ENCODE data around the gene KDM2A.

The KDM2A gene

DNA sequence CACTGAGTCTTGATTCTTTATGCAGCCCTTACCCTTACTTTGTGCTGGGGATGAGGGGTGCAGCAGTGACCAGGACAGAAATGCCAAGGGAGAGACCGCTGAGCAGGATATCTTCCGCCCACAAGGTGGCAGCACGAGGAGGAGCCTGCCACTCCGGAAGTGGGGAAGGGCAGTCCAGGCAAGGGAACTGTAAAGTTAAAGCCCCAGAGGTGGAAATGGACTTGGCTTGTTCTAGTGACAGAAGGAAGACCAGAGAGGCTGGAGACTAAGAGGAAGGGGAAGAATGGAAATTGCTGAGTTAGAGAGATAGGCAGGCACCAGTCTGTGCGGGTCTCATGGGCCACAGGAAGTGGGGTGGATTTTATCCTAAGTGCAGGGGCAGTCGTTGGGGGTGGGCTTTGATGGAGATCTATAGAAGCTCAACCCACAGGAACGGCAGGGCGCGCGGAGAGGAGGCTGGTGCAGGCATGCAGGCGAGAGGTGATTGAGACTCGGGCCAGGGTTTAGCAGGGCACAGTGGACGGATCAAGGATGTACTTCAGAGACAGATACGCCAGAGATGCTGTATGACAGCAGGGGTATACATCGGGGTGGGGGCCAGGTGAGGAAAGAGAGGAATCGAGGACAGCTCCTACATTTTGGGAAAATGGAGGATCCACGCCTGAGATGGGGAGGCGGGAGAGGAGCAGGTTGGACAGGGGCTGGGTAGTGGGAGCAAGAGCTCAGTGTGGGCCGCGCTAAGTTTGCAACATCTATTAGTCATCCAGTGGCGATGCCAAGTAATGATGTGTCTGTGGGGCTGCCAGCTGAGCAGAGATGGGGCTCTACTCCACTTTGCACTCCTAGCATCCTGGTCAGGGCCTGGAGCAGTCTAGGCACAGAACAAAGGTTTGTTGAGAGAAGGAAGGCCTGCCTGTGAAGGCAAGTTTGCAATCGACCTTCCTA is 143.9 kb downstream of the KDM2A start:
- TF ChIP-seq POLR2A (IDR thresholded peaks at IDR 0.05; ENCODE audit: extremely low read depth, insufficient read length): no peak
- TF ChIP-seq, protein P1, sequence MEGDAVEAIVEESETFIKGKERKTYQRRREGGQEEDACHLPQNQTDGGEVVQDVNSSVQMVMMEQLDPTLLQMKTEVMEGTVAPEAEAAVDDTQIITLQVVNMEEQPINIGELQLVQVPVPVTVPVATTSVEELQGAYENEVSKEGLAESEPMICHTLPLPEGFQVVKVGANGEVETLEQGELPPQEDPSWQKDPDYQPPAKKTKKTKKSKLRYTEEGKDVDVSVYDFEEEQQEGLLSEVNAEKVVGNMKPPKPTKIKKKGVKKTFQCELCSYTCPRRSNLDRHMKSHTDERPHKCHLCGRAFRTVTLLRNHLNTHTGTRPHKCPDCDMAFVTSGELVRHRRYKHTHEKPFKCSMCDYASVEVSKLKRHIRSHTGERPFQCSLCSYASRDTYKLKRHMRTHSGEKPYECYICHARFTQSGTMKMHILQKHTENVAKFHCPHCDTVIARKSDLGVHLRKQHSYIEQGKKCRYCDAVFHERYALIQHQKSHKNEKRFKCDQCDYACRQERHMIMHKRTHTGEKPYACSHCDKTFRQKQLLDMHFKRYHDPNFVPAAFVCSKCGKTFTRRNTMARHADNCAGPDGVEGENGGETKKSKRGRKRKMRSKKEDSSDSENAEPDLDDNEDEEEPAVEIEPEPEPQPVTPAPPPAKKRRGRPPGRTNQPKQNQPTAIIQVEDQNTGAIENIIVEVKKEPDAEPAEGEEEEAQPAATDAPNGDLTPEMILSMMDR (IDR thresholded peaks at IDR 0.05; ENCODE audit: low read depth, low read length): peak; percentile 91
- TF ChIP-seq, protein P2, sequence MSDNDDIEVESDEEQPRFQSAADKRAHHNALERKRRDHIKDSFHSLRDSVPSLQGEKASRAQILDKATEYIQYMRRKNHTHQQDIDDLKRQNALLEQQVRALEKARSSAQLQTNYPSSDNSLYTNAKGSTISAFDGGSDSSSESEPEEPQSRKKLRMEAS (IDR thresholded peaks at IDR 0.05; ENCODE audit: low read depth, low read length): 0 out of 2 replicates have a peak, but pooled peaks have one; percentile 9
- TF ChIP-seq MYC (IDR thresholded peaks at IDR 0.05; ENCODE audit: low read depth, low read length): no peak
- no peak overlapping the region for H3K4me3 ChIP-seq (ENCODE audit: low read depth, low read length)
- DNase-seq (ENCODE audit: low read depth): peak; percentile 92

DNA sequence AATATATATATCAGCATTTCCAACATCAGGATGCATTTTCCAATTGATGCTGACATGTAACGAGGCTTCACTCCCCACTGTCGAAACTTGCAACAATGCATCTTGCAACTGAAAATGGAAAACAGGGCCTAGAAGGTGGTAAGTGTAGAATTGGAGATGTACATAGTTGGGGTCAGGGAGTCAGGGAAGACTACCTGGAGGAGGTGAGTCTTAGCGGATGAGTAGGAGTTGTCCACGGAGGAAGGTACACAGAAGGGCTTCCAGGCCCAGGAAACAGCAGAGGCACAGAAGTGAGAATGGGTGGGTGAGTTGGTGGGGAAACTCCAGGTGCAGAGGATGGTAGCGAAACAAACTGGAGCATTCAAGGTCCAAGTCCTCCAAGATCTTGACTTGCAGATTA is 145.2 kb downstream of the KDM2A start:
- no peak overlapping the region for H3K4me3 ChIP-seq (ENCODE audit: low read depth, low read length)
- no peak for DNase-seq (ENCODE audit: low read depth)
- no peak for TF ChIP-seq POLR2A (IDR thresholded peaks at IDR 0.05; ENCODE audit: extremely low read depth, insufficient read length)
- TF ChIP-seq, protein P1 (IDR thresholded peaks at IDR 0.05; ENCODE audit: low read depth, low read length): no peak
- TF ChIP-seq, protein P2 (IDR thresholded peaks at IDR 0.05; ENCODE audit: low read depth, low read length): no peak
- TF ChIP-seq MYC (IDR thresholded peaks at IDR 0.05; ENCODE audit: low read depth, low read length): no peak

DNA sequence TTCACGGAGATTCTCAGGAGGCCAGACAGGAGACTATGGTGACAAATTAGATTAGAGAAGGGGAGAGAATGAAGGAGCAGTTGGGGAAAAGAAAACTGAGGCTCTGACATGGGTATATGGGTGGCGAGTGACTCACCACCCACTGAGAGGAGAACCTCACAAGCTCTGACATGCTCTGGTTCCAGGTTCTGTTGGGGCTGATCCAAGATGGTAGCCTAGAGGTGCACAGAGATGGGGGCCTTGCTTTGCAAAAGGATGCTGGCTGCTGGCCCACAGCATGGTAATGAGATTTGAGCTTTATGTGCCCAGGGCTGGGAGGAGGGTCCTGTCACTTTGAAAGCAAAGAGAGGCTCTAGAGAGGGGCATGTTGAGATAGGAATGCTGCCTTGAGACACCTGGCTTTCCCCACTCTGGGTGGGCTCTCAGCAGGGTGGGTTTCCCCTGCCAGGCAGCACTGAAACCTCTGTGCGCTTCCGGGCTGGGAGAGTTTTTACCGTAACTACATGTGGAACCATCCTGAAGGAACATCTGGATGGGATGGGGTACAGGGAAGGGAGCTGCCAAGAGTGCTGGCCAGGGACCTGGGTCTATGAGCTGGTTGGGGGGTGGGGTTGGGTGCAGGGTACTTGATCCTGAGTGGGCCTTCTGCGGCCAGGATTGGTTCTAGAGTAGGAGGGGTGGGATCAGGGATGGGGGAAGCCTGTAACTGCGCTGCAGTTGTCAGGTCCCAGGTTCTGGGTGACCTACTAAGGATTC is 146.0 kb downstream of the KDM2A start:
- H3K4me3 ChIP-seq (ENCODE audit: low read depth, low read length): no peak overlapping the region
- TF ChIP-seq MYC (IDR thresholded peaks at IDR 0.05; ENCODE audit: low read depth, low read length): no peak
- TF ChIP-seq POLR2A (IDR thresholded peaks at IDR 0.05; ENCODE audit: extremely low read depth, insufficient read length): no peak
- TF ChIP-seq, protein P2 (IDR thresholded peaks at IDR 0.05; ENCODE audit: low read depth, low read length): no peak
- TF ChIP-seq, protein P1 (IDR thresholded peaks at IDR 0.05; ENCODE audit: low read depth, low read length): no peak
- DNase-seq (ENCODE audit: low read depth): no peak

DNA sequence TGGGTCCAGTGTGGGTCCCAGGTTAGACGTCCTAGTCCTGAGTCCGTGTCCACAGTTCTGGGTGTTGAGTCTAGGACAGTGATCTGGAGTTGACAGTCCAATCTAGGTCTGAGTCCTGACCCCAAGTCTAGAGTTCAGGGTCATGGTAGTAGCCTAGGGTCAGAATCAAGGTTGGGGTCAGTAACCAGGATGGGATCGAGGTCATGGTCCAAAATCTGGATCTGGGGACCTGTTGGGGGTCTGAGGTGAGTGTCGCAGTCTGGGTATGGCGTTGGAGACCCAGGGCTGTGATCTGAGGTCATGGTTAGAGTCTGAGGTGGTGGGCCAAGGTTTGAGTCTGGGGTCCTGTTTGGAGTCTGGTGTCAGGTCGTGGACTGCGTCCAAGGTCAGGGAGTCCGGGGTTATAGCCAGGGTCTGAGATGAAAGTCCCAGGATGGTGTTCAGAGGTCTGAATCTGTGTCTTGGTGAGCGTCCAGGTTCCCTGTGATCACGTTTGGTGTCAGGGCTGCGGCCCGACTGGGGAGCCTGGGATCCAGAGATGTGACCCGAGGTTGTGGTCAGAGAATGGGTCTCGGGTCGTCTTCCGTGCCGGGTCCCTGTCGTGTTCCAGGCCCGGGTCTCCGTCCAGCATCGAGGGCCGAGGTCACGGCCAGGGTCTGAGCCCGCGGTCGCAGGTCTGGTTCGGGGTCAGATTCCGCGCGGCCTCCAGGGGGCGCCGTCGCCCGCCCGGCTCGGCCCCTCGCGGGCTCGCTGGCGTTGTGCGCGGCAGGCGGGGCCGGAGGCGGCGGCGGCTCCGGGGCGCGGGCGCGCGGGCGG is 146.8 kb downstream of the KDM2A start:
- TF ChIP-seq, protein P1 (IDR thresholded peaks at IDR 0.05; ENCODE audit: low read depth, low read length): peak; percentile 42
- no peak; the same call in 1 of the 2 replicates for TF ChIP-seq MYC (IDR thresholded peaks at IDR 0.05; ENCODE audit: low read depth, low read length)
- H3K4me3 ChIP-seq (ENCODE audit: low read depth, low read length): peak overlapping the region; percentile 23
- DNase-seq (ENCODE audit: low read depth): peak; percentile 79

DNA sequence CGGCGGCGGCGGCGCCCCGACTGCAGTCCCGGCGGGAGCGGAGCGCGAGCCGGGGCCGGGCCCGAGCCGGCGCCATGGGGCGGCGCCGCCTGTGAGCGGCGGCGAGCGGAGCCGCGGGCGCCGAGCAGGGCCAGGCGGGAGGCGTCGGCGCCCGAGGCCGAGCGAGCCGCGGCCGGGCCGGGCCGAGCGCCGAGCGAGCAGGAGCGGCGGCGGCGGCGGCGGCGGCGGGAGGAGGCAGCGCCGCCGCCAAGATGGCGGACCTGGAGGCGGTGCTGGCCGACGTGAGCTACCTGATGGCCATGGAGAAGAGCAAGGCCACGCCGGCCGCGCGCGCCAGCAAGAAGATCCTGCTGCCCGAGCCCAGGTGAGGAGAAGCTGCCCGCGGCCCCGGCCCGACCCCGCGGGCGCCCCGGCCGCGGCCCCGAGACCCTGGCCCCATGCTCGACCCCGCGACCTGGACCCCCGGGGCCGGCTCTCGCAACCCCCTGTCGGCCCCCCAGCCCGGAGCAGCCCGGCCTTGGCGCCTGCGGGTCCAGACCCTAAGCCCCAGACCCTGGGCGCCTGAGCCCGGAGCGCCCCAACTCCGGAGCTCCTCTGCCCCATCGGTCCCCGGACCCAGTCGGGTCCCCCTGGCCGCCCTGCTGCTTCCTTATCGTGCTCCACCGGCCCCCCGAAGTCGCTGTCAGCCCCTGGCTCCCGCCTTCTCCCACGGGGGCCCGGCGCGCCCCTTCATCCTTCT is 147.6 kb downstream of the KDM2A start, which contains the start of gene GRK2:
TSS of gene GRK2 (plus strand) at position 25 of the 739 bp plus-strand sequence. CDS start at position 252, 227 bp downstream.
- peak; percentile 74 for DNase-seq (ENCODE audit: low read depth)
- TF ChIP-seq, protein P2 (IDR thresholded peaks at IDR 0.05; ENCODE audit: low read depth, low read length): no peak
- TF ChIP-seq POLR2A (IDR thresholded peaks at IDR 0.05; ENCODE audit: extremely low read depth, insufficient read length): peak; percentile 38
- H3K4me3 ChIP-seq (ENCODE audit: low read depth, low read length): peak within 1 kb of the TSS; percentile 89

Measured in NB4 (cell line).